CD8-positive, alpha-beta memory T cell (primary cell): Measurements from ENCODE around the gene KIF20B. TPM values are rescaled to one million over a fixed set of nuclear protein-coding genes. Genes with fewer than 3 reads are reported as not detected.

Experiments used
- CTCF ChIA-PET: fragments of 350-600 bp; sonication (Branson Sonifier 250); formaldehyde crosslinking; loops from one replicate; lab custom pipeline; 2021; ENCODE audit warnings: antibody characterized with exemption; lab: Charles Lee
- POLR2A ChIA-PET: fragments of 350-600 bp; sonication (Branson Sonifier 250); formaldehyde crosslinking; loops from one replicate; lab custom pipeline; 2021; ENCODE audit warnings: antibody characterized with exemption; lab: Charles Lee
- DNase-seq, 5 donors: peaks; one replicate each; pipeline versions ENCODE4 v3.0.0 to v3.0.0-alpha.2; 2020 to 2022; ENCODE audit warnings: mixed read lengths in 1 of 5
- H3K27ac ChIP-seq: one replicate; pipeline ENCODE4 v1.7.0; 2013; ENCODE audit warnings: low read depth, mild to moderate bottlenecking, low read length, moderate library complexity
- H3K27me3 ChIP-seq: 2 replicates; pipeline ENCODE4 v1.7.0; 2013; ENCODE audit warnings: low read length, mild to moderate bottlenecking; ENCODE audit not compliant: insufficient read depth, poor library complexity, severe bottlenecking
- H3K36me3 ChIP-seq: 2 replicates; pipeline ENCODE4 v1.7.0; 2013; ENCODE audit warnings: mild to moderate bottlenecking, low read length, moderate library complexity; ENCODE audit not compliant: insufficient read depth
- H3K4me1 ChIP-seq: 2 replicates; pipeline ENCODE4 v1.7.0; 2013; ENCODE audit warnings: mild to moderate bottlenecking, low read length, moderate library complexity; ENCODE audit not compliant: insufficient read depth
- H3K4me3 ChIP-seq: 2 replicates; pipeline ENCODE4 v1.7.0; 2013; ENCODE audit warnings: mild to moderate bottlenecking, low read length
- H3K9me3 ChIP-seq: 2 replicates; pipeline ENCODE4 v1.7.0; 2013; ENCODE audit warnings: mild to moderate bottlenecking, low read length
- H3K27ac Mint-ChIP-seq, 8 donors: one replicate each; pipeline ENCODE4 v1.8.0; 2020 to 2021; ENCODE audit warnings: mixed read lengths in 8 of 8, mild to moderate bottlenecking in 6 of 8, inconsistent platforms in 3 of 8, moderate library complexity in 3 of 8
- H3K27me3 Mint-ChIP-seq, 2 donors: one replicate each; pipeline ENCODE4 v1.8.0; 2020 to 2021; ENCODE audit warnings: mixed read lengths in 2 of 2, mild to moderate bottlenecking in 1 of 2, moderate library complexity in 1 of 2
- H3K36me3 Mint-ChIP-seq, 3 donors: one replicate each; pipeline ENCODE4 v1.8.0; 2020 to 2021; ENCODE audit warnings: mixed read lengths in 3 of 3, inconsistent platforms in 1 of 3, mild to moderate bottlenecking in 1 of 3
- H3K4me1 Mint-ChIP-seq, 3 donors: one replicate each; pipeline ENCODE4 v1.8.0; 2020 to 2021; ENCODE audit warnings: mixed read lengths in 3 of 3, inconsistent platforms in 1 of 3, mild to moderate bottlenecking in 1 of 3
- H3K4me3 Mint-ChIP-seq, 7 donors: one replicate each; pipeline ENCODE4 v1.8.0; 2020 to 2021; ENCODE audit warnings: mixed read lengths in 7 of 7, mild to moderate bottlenecking in 6 of 7, moderate library complexity in 4 of 7, inconsistent platforms in 2 of 7
- H3K9me3 Mint-ChIP-seq, 5 donors: one replicate each; pipeline ENCODE4 v1.8.0; 2020 to 2022; ENCODE audit warnings: mixed read lengths in 5 of 5, mild to moderate bottlenecking in 3 of 5, moderate library complexity in 2 of 5, inconsistent platforms in 1 of 5
- polyA plus RNA-seq: library from polyadenylated mRNA; unstranded; fragments of 300-500 nt; fragmentation: Illumina TruSeq; gene quantifications from one replicate; pipeline ENCODE4 v1.2.3, GENCODE V29; 2021
- total RNA-seq, 2 experiments: library from RNA; stranded (reverse); gene quantifications; one replicate each; pipeline ENCODE4 v1.2.3, GENCODE V29; 2021

Gene KIF20B
- total and polyA plus RNA-seq, 3 experiments from 2014 or later = 23.8 to 40.4 (median 39.9) TPM

DNA sequence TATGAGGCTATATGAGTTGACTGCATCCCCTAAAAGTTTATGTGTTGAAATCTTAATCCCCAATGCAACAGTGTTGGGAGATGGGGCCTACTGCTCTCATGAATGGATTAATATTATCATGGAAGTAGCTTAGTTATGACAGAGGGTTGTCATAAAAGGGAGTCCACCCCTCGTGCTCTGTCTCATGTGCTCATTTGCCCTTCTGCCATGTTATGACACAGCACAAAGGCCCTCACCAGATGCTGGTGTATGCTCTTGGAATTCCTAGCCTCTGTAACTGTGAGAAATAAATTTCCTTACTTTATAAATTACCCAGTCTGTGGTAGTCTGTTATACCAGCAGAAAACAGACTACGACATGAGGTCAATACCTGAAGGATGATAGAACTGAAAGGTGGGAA lies 38.8 kb upstream of the KIF20B start:
- no peaks in the 10 kb centered on the region for H3K27me3 ChIP-seq
- Mint-ChIP-seq H3K27me3 (peaks cover 3 to 19% of the 10 kb centered on the region in 2 donors), H3K4me3 (no peak overlapping the region), H3K9me3 (no peaks in the 10 kb centered on the region), H3K27ac (no peak overlapping the region), H3K36me3 (no peaks in the 10 kb centered on the region), H3K4me1 (no peaks in the 10 kb centered on the region)
- no peaks in the 10 kb centered on the region for H3K4me1 ChIP-seq
- no peak overlapping the region for H3K27ac ChIP-seq
- H3K36me3 ChIP-seq = no peaks in the 10 kb centered on the region
- ChIA-PET POLR2A (no interaction called here), CTCF (no interaction called here)
- DNase-seq = no peak
- H3K9me3 ChIP-seq = no peaks in the 10 kb centered on the region
- no peak overlapping the region for H3K4me3 ChIP-seq

DNA sequence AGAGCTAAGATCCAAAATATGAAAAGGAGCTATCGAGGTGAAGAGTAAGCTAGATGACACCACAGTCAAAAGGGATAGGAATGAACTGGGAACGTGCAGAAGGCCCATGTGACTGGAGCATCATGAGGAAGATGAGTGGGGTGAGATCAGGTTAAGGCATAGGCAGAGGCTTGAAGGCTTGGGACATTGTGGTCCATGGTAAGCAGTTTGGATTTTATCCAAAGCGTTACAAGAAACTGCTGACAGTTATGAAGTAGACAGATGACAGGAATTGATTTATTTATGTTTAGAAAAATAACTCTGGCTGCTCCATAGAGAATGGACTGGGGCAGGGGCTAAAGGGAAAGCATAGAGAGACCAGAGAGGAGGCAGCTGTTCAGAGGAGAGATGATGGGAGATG lies 38.2 kb upstream of the KIF20B start:
- ChIA-PET CTCF (no interaction called here), POLR2A (no interaction called here)
- no peaks in the 10 kb centered on the region for H3K4me1 Mint-ChIP-seq

DNA sequence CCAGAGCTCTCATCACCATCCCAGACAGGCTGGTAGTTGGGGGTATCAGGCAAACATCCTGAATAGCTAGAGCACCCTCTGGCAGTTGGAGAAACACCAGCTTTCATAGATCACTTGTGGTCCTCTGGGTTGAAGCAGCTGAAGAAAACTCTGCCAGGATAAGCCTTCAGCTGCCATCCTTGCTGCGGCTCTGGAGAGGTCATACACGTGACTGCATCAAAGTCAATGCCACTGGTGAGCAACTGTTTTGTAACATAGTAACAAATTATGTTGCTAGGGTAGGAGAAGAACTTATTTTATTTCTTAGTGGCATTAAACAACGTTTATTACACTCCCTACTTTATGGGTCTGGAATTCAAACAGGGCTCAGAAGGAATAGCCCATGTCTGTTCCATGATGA lies 37.2 kb upstream of the KIF20B start:
- Histone ChIP-seq H3K4me1 (no peaks in the 10 kb centered on the region), H3K27ac (no peak overlapping the region), H3K9me3 (no peaks in the 10 kb centered on the region), H3K27me3 (no peaks in the 10 kb centered on the region), H3K4me3 (no peak overlapping the region), H3K36me3 (no peaks in the 10 kb centered on the region)
- H3K27me3 Mint-ChIP-seq = peaks cover 3 to 8% of the 10 kb centered on the region in 2 donors
- no peaks in the 10 kb centered on the region for H3K9me3 Mint-ChIP-seq
- ChIA-PET CTCF (no interaction called here), POLR2A (no interaction called here)
- H3K4me3 Mint-ChIP-seq = no peak overlapping the region
- DNase-seq = no peak
- H3K4me1 Mint-ChIP-seq = no peaks in the 10 kb centered on the region
- peaks cover 0 to 1% (median 0%) of the 10 kb centered on the region in 3 donors for H3K36me3 Mint-ChIP-seq
- no peak overlapping the region for H3K27ac Mint-ChIP-seq

More for the DNA sequence above, 38.2 kb upstream of the KIF20B start:
- Histone ChIP-seq H3K4me1 (no peaks in the 10 kb centered on the region), H3K4me3 (no peak overlapping the region), H3K9me3 (no peaks in the 10 kb centered on the region), H3K27ac (no peak overlapping the region), H3K27me3 (no peaks in the 10 kb centered on the region), H3K36me3 (no peaks in the 10 kb centered on the region)
- H3K9me3 Mint-ChIP-seq = no peaks in the 10 kb centered on the region
- peaks cover 3 to 17% of the 10 kb centered on the region in 2 donors for H3K27me3 Mint-ChIP-seq
- H3K36me3 Mint-ChIP-seq = no peaks in the 10 kb centered on the region
- no peak for DNase-seq
- H3K27ac Mint-ChIP-seq = peak overlapping the region in 1 of 8 donors; percentile 3
- no peak overlapping the region for H3K4me3 Mint-ChIP-seq

DNA sequence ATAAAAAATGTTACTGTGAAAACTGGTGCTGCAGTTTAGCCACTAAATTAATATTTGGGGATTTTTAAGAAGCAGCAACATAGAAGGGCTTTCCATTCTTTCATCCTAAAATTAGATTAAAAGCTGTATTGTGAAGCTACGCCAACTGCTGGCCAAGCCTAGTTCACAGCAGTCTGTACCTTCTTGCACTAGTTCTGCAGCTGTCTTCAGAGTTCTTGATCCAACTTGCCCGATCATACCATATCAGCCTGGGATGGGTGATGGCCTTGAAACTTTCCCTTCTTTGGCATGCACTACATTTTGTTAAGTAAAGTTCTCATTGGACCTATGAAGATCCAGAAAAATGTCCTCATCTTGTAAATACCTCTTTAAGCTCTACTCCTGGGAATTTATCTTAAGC lies 36.1 kb upstream of the KIF20B start:
- Histone ChIP-seq H3K36me3 (no peaks in the 10 kb centered on the region), H3K9me3 (no peaks in the 10 kb centered on the region), H3K4me1 (no peaks in the 10 kb centered on the region), H3K27ac (no peak overlapping the region), H3K4me3 (no peak overlapping the region), H3K27me3 (no peaks in the 10 kb centered on the region)
- no peaks in the 10 kb centered on the region for H3K9me3 Mint-ChIP-seq
- no peak overlapping the region for H3K4me3 Mint-ChIP-seq
- H3K36me3 Mint-ChIP-seq = peaks cover 0 to 1% (median 0%) of the 10 kb centered on the region in 3 donors
- H3K27ac Mint-ChIP-seq = no peak overlapping the region
- H3K27me3 Mint-ChIP-seq = peaks cover 0 to 5% of the 10 kb centered on the region in 2 donors
- CTCF ChIA-PET = no interaction called here
- POLR2A ChIA-PET = no interaction called here
- DNase-seq = no peak
- no peaks in the 10 kb centered on the region for H3K4me1 Mint-ChIP-seq

DNA sequence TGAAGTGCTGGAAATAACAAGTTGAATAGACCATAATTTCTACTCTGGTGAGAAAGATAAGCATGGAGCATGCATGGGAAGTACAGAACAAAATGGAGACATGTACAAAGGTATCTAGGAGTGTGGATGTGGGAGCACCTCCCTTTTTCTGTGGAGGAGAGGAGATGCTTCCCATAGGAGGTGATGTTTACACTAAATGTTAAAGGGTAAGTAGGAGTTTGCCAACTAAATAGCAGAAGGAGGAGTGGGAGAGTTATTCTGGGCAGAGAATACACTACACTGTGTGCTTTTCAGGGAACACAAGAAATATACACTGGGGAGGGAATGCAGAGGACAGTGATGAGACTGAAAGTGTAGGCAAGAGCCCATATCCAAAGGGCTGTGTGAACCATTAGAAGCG lies 35.3 kb upstream of the KIF20B start:
- H3K4me3 Mint-ChIP-seq = no peak overlapping the region
- no peaks in the 10 kb centered on the region for H3K4me1 Mint-ChIP-seq
- POLR2A ChIA-PET = no interaction called here
- CTCF ChIA-PET = no interaction called here
- no peaks in the 10 kb centered on the region for H3K9me3 Mint-ChIP-seq
- Histone ChIP-seq H3K4me1 (no peaks in the 10 kb centered on the region), H3K36me3 (no peaks in the 10 kb centered on the region), H3K9me3 (no peaks in the 10 kb centered on the region), H3K4me3 (no peak overlapping the region), H3K27ac (no peak overlapping the region), H3K27me3 (no peaks in the 10 kb centered on the region)
- peaks cover 0 to 1% (median 0%) of the 10 kb centered on the region in 3 donors for H3K36me3 Mint-ChIP-seq
- H3K27ac Mint-ChIP-seq = no peak overlapping the region
- DNase-seq = no peak
- H3K27me3 Mint-ChIP-seq = peaks cover 0 to 10% of the 10 kb centered on the region in 2 donors

DNA sequence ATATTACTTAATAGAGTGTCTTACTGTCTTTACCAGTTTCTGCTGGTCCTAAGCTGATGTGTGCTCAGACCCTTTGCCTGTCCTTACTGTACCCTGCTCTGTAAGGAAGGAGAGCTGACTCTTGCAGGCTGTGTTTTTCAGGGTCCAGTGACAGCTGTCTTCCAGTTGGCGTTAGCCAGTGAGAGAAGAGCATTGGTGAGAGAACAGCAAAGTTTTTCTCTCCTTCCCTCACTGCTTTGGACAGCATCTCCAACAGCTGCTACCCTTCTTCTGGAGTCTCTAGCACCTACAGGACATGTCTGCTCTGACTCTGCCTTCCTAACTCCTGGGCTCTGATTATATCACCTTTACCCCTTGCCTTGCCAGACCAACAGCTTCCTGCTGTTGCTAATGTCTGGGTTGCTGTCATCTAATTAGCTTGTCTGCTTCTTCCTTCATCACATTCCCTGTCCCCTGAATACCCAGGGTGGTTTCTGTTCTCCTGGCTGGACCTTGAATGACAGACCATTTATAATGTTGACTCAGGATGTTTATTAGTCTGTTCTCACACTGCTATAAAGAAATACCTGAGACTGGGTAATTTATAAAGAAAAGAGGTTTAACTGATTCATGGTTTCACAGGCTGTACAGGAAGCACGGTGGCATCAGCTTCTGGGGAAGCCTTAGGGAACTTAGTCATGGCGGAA lies 32.9 kb upstream of the KIF20B start:
- ChIA-PET CTCF (no interaction called here), POLR2A (no interaction called here)
- no peak overlapping the region for H3K27ac ChIP-seq
- peaks cover 0 to 19% of the 10 kb centered on the region in 2 donors for H3K27me3 Mint-ChIP-seq
- H3K4me3 Mint-ChIP-seq = no peak overlapping the region
- no peaks in the 10 kb centered on the region for H3K9me3 ChIP-seq
- H3K36me3 ChIP-seq = no peaks in the 10 kb centered on the region
- H3K9me3 Mint-ChIP-seq = no peaks in the 10 kb centered on the region
- no peaks in the 10 kb centered on the region for H3K27me3 ChIP-seq
- no peaks in the 10 kb centered on the region for H3K4me1 Mint-ChIP-seq
- H3K36me3 Mint-ChIP-seq = peaks cover 0 to 1% (median 0%) of the 10 kb centered on the region in 3 donors
- DNase-seq = no peak
- no peak overlapping the region for H3K4me3 ChIP-seq
- H3K4me1 ChIP-seq = no peaks in the 10 kb centered on the region
- peak overlapping the region in 2 of 8 donors; percentile 55 to 77 for H3K27ac Mint-ChIP-seq

DNA sequence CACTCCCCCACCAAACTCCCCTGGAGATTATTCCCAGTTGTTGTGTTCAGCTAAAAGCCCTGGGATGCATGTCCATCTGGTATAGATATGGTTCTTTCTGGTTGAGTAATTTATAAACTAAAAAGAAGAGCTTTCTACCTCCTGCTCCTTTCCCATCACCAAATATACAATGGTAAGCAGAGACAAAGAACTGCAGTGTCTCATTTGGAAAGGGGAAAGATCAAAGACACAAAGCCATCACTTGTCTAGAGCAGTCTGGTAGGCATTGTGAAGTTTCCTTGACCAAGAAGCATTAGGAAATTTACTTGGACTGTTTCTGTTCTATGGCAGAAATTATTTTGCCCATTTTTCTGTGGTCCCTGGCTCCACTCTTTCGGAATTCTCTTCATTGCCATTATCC lies 31.4 kb upstream of the KIF20B start:
- Histone ChIP-seq H3K9me3 (no peaks in the 10 kb centered on the region), H3K36me3 (no peaks in the 10 kb centered on the region), H3K27ac (no peak overlapping the region), H3K4me1 (no peaks in the 10 kb centered on the region), H3K4me3 (no peak overlapping the region), H3K27me3 (no peaks in the 10 kb centered on the region)
- H3K27ac Mint-ChIP-seq = no peak overlapping the region
- CTCF ChIA-PET = no interaction called here
- no peak for DNase-seq
- POLR2A ChIA-PET = no interaction called here
- H3K36me3 Mint-ChIP-seq = peaks cover 0 to 1% (median 0%) of the 10 kb centered on the region in 3 donors
- no peaks in the 10 kb centered on the region for H3K4me1 Mint-ChIP-seq
- H3K27me3 Mint-ChIP-seq = peaks cover 0 to 23% of the 10 kb centered on the region in 2 donors
- no peak overlapping the region for H3K4me3 Mint-ChIP-seq
- H3K9me3 Mint-ChIP-seq = no peaks in the 10 kb centered on the region

DNA sequence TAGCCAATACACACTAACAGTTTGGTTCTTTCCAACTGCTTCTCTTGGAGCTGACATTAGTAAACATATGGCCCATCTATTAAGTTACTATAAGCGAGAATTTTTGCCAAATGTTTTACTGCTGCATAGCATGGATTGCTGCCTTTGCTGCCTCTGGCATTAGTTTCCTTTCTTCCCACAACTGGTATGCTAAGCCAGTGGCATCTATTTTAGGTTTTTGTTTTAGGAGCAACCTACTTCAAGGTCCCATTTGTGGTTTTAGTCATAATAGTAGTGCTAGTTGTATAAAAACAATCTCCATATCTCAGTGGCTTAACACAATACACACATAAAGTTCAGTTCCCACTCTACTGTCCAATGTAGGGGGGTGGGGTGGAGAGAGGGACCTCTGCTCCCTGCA lies 30.5 kb upstream of the KIF20B start:
- peaks cover 0 to 27% of the 10 kb centered on the region in 2 donors for H3K27me3 Mint-ChIP-seq
- H3K36me3 Mint-ChIP-seq = peaks cover 0 to 1% (median 0%) of the 10 kb centered on the region in 3 donors

More for the DNA sequence above, 30.5 kb upstream of the KIF20B start:
- no peaks in the 10 kb centered on the region for H3K36me3 ChIP-seq
- ChIA-PET POLR2A (no interaction called here), CTCF (no interaction called here)
- no peak overlapping the region for H3K27ac Mint-ChIP-seq
- H3K4me1 Mint-ChIP-seq = no peaks in the 10 kb centered on the region
- H3K4me3 ChIP-seq = no peak overlapping the region
- no peak for DNase-seq
- H3K27me3 ChIP-seq = no peaks in the 10 kb centered on the region
- no peaks in the 10 kb centered on the region for H3K4me1 ChIP-seq
- no peak overlapping the region for H3K27ac ChIP-seq
- H3K9me3 Mint-ChIP-seq = no peaks in the 10 kb centered on the region
- H3K9me3 ChIP-seq = no peaks in the 10 kb centered on the region
- H3K4me3 Mint-ChIP-seq = no peak overlapping the region
